Lung (tissue), 16 donors: Measurements from ENCODE around the gene MS4A15. TPM values are rescaled to one million over a fixed set of nuclear protein-coding genes. Genes with fewer than 3 reads are reported as not detected.

ENCODE experiments used
- ATAC-seq: fragments of 200-7000 bp; cut with Tn5 transposase; one replicate; pipeline ENCODE4 v1.9.1; 2020; ENCODE audit warnings: moderate number of reproducible peaks; ENCODE audit not compliant: insufficient read depth, low FRiP score
- DNase-seq, 3 donors: peaks; one replicate each; pipeline ENCODE4 v3.0.0-alpha.2; 2013 to 2017
- H3K27ac ChIP-seq, 2 donors: one replicate each; pipeline ENCODE4 v1.5.1; 2013; ENCODE audit warnings: mild to moderate bottlenecking in 2 of 2, moderate library complexity in 2 of 2, control low read depth in 1 of 2, inconsistent platforms in 1 of 2, low read depth in 1 of 2, low read length in 1 of 2
- H3K27me3 ChIP-seq, 3 donors: one replicate each; pipeline ENCODE4 v1.5.1; 2013; ENCODE audit warnings: low read length in 2 of 3; ENCODE audit not compliant: control insufficient read depth in 3 of 3, insufficient read depth in 3 of 3
- H3K36me3 ChIP-seq, 4 donors: one replicate each; pipeline ENCODE4 v1.5.1; 2013; ENCODE audit warnings: low read length in 4 of 4, mild to moderate bottlenecking in 1 of 4, moderate library complexity in 1 of 4; ENCODE audit not compliant: control insufficient read depth in 4 of 4, insufficient read depth in 4 of 4
- H3K4me1 ChIP-seq, 5 donors: one replicate each; pipeline ENCODE4 v1.5.1; 2013; ENCODE audit warnings: low read length in 5 of 5, mild to moderate bottlenecking in 2 of 5, moderate library complexity in 1 of 5; ENCODE audit not compliant: control insufficient read depth in 5 of 5, insufficient read depth in 5 of 5
- H3K4me3 ChIP-seq: one replicate; pipeline ENCODE4 v1.5.1; 2013; ENCODE audit warnings: mild to moderate bottlenecking, control low read depth, moderate library complexity
- H3K9ac ChIP-seq, 2 donors: one replicate each; pipeline ENCODE4 v1.5.1; 2013; ENCODE audit warnings: low read length in 2 of 2, control low read depth in 1 of 2; ENCODE audit not compliant: insufficient read depth in 1 of 2
- H3K9me3 ChIP-seq, 4 donors: one replicate each; pipeline ENCODE4 v1.5.1; 2013; ENCODE audit warnings: low read length in 3 of 4, mild to moderate bottlenecking in 1 of 4, moderate library complexity in 1 of 4; ENCODE audit not compliant: control insufficient read depth in 4 of 4, insufficient read depth in 3 of 4
- CTCF ChIP-seq: IDR thresholded peaks from 2 replicates; pipeline ENCODE4 v1.5.1; 2012; ENCODE audit warnings: mild to moderate bottlenecking; ENCODE audit errors: control extremely low read depth, extremely low read depth
- WGBS, 2 donors: extraction: QIAGEN DNeasy Blood & Tissue Kit; methylation state at CpG; one replicate each; pipeline ENCODE4 v1.1.7; 2013; 5-methylcytosine and 5-hydroxymethylcytosine counted together
- long read RNA-seq, 5 donors: transcript quantifications; one replicate each; lab custom pipeline, GENCODE V29; 2026
- polyA plus RNA-seq, 2 donors: library from polyadenylated mRNA; stranded (reverse); fragments of 200-250 nt; gene quantifications; one replicate each; pipeline ENCODE4 v1.2.1, GENCODE V29; 2013
- total RNA-seq, 2 donors: library from RNA; depleted of rRNA in 1 of 2; stranded (reverse); fragments of >200 nt in 1 of 2; gene quantifications; one replicate each; pipeline ENCODE4 v1.2.1, GENCODE V29; 2014 to 2021
- donor health status: control.
- donor health status: control.
- donor health status: Bipolar disorder and iron deficiency.
- donor health status: healthy.
- donor health status: DM: yes; HTN: yes; CAD: no.

Gene MS4A15, protein sequence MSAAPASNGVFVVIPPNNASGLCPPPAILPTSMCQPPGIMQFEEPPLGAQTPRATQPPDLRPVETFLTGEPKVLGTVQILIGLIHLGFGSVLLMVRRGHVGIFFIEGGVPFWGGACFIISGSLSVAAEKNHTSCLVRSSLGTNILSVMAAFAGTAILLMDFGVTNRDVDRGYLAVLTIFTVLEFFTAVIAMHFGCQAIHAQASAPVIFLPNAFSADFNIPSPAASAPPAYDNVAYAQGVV
- total RNA-seq, result 10 to 100 TPM in 1 of 2 donors, not detected in 1; 26.8 TPM
- polyA plus RNA-seq, result 10 to 100 TPM in 1 of 2 donors, 1 to 10 TPM in 1; 9.8 to 38.9 TPM
- long read RNA-seq, donor 1, result 0 reads
- long read RNA-seq, donor 2, result 0 reads
- long read RNA-seq, donor 3, result 0 reads
- long read RNA-seq, donor 4, result 0 reads
- long read RNA-seq, donor 5, result 0 reads

GRCh38 chr11:60756307-60757032, at the start of gene MS4A15:
Gene MS4A15, plus strand, starts transcription at chr11:60756867. Its CDS starts 6,867 bp downstream, at chr11:60763734.
- no peak within 1 kb of the TSS for H3K9ac ChIP-seq
- H3K9me3 ChIP-seq, result peaks cover 0 to 4% (median 0%) of the 10 kb centered on the region in 4 donors
- peak within 1 kb of the TSS; percentile 3 for H3K4me3 ChIP-seq
- peaks cover 0 to 3% (median 0%) of the 10 kb centered on the region in 5 donors for H3K4me1 ChIP-seq
- TF ChIP-seq CTCF, result no peak
- peak; percentile 64 for ATAC-seq
- DNase-seq, result peak in 2 of 3 donors; percentile 17 to 49
- H3K36me3 ChIP-seq, result no peaks in the 10 kb centered on the region
- H3K27ac ChIP-seq, result no peak within 1 kb of the TSS
- WGBS, 2 donors, result 51 to 59% methylated on average over 14 of the region's 14 CpGs
- H3K27me3 ChIP-seq, result no peaks in the 10 kb centered on the region

DNA sequence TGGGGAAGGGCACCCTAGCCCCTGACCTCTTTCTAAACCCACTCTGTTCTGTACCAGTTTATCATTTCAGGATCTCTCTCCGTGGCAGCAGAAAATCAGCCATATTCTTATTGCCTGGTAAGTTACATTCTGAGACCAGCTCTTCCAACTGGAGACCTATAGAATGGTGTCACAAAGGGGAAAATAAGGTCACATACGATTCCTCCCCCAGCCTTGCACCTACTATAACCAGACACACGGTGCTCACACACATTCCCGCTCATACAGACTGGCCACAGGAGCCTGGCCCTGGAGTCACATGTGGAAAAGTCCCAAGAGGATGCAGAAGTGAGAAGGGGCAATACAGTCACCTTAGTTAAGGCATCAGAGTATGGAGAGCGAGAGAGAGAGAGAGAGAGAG, 49.7 kb upstream of the MS4A15 start:
- no peak overlapping the region for H3K9ac ChIP-seq
- H3K27ac ChIP-seq, result no peak overlapping the region
- ATAC-seq (no peak), DNase-seq (no peak)
- WGBS, 2 donors, result 82 to 86% methylated on average over 5 of the region's 5 CpGs
- no peak overlapping the region for H3K4me3 ChIP-seq
- TF ChIP-seq CTCF, result no peak
- H3K36me3 ChIP-seq, result no peaks in the 10 kb centered on the region
- H3K27me3 ChIP-seq, result peaks cover 0 to under 1% (median 0%) of the 10 kb centered on the region in 3 donors
- H3K4me1 ChIP-seq, result no peaks in the 10 kb centered on the region
- H3K9me3 ChIP-seq, result no peaks in the 10 kb centered on the region

- Histone ChIP-seq H3K9ac (no peak overlapping the region), H3K36me3 (no peaks in the 10 kb centered on the region), H3K27ac (no peak overlapping the region), H3K4me3 (no peak overlapping the region), H3K27me3 (peaks cover 0 to 3% (median 0%) of the 10 kb centered on the region in 3 donors), H3K9me3 (no peaks in the 10 kb centered on the region), H3K4me1 (no peaks in the 10 kb centered on the region)
- no peak for ATAC-seq
- WGBS, 2 donors, result 77 to 83% methylated on average over 4 of the region's 4 CpGs
- no peak for DNase-seq
- no peak for TF ChIP-seq CTCF
Measured at GRCh38 chr11:60710482-60710881, 46.2 kb upstream of the MS4A15 start.
